Endothelial cell of umbilical vein (primary cell): Measurements from ENCODE around the gene TTC21A. TPM values are rescaled to one million over a fixed set of nuclear protein-coding genes. Genes with fewer than 3 reads are reported as not detected.

ENCODE experiments used
- Bru-seq: library from RNA; stranded (reverse); fragments of 400-500 nt; gene quantifications from one replicate; lab custom pipeline; 2021; lab: Mats Ljungman, UMichigan
- BruChase-seq, 2 experiments: library from RNA; stranded (reverse); fragments of 400-500 nt; gene quantifications; one replicate each; lab custom pipeline; 2021; lab: Mats Ljungman, UMichigan
- BruUV-seq: library from RNA; stranded (reverse); fragments of 400-500 nt; replicated peaks from 2 replicates; lab custom pipeline; 2021; lab: Mats Ljungman, UMichigan
- CTCF ChIA-PET: fragments of 300-600, 350-600 bp; sonication (Branson Sonifier 250); formaldehyde crosslinking; loops from one replicate; lab custom pipeline; 2021; ENCODE audit warnings: antibody characterized with exemption, inconsistent platforms; lab: Charles Lee
- POLR2A ChIA-PET: fragments of 300-600, 350-600 bp; sonication (Branson Sonifier 250); formaldehyde crosslinking; loops from one replicate; lab custom pipeline; 2021; ENCODE audit warnings: antibody characterized with exemption, inconsistent platforms; lab: Charles Lee
- DNase-seq: peaks from one replicate; pipeline ENCODE4 v3.0.0-alpha.2; 2011; ENCODE audit warnings: low read depth, low spot score
- FAIRE-seq: peaks from 2 replicates; lab custom pipeline; 2011; peaks lifted over from hg19 to GRCh38; lab: Jason Lieb, UNC
- H2AFZ ChIP-seq: 2 replicates; pipeline ENCODE4 v1.6.0; 2012; ENCODE audit warnings: low read depth, low read length, control low read depth, inconsistent platforms
- H3K27ac ChIP-seq: 2 replicates; pipeline ENCODE4 v1.5.1; 2011; ENCODE audit warnings: low read depth, mild to moderate bottlenecking, control low read depth, low read length, moderate library complexity; ENCODE audit not compliant: insufficient read depth
- H3K27me3 ChIP-seq, 2 experiments: 2 replicates each; pipeline versions ENCODE4 v1.6.0 to v1.6.1; 2011; ENCODE audit warnings: low read length in 2 of 2, mixed read lengths in 1 of 2; ENCODE audit not compliant: control insufficient read depth in 2 of 2, insufficient read depth in 2 of 2
- H3K36me3 ChIP-seq, 2 experiments: 2 replicates in 1 of 2; 3 replicates in 1 of 2; pipeline ENCODE4 v1.5.1; 2011; ENCODE audit warnings: low read length in 2 of 2, mild to moderate bottlenecking in 1 of 2, moderate library complexity in 1 of 2; ENCODE audit not compliant: control insufficient read depth in 2 of 2, insufficient read depth in 2 of 2; ENCODE audit errors: extremely low read depth in 1 of 2
- H3K4me1 ChIP-seq: 3 replicates; pipeline ENCODE4 v1.5.1; 2011; ENCODE audit warnings: mild to moderate bottlenecking, low read length; ENCODE audit not compliant: control insufficient read depth, insufficient read depth; ENCODE audit errors: extremely low read depth
- H3K4me2 ChIP-seq: 2 replicates; pipeline ENCODE4 v1.6.1; 2011; ENCODE audit warnings: low read length, control low read depth, mixed read lengths; ENCODE audit not compliant: insufficient read depth
- H3K4me3 ChIP-seq, 3 experiments: fragments of 200-600 bp in 1 of 3; sonication (generic), shearing (Covaris generic) in 1 of 3; replicated peaks in 1 of 3; 2 replicates each; pipeline ENCODE4 v1.5.1; 2011 to 2016; ENCODE audit warnings: control low read depth in 3 of 3, low read length in 3 of 3, mild to moderate bottlenecking in 2 of 3, inconsistent platforms in 1 of 3, low read depth in 1 of 3, moderate library complexity in 1 of 3; ENCODE audit not compliant: insufficient read depth in 1 of 3
- H3K79me2 ChIP-seq: 2 replicates; pipeline ENCODE4 v1.6.0; 2012; ENCODE audit warnings: low read length, inconsistent platforms; ENCODE audit not compliant: control insufficient read depth, insufficient read depth
- H3K9ac ChIP-seq: replicated peaks from 2 replicates; pipeline ENCODE3; 2011; ENCODE audit warnings: low read length, control low read depth; ENCODE audit not compliant: insufficient read depth; ENCODE audit errors: extremely low read depth
- H3K9me1 ChIP-seq: replicated peaks from 3 replicates; pipeline ENCODE4 v1.6.0; 2011; ENCODE audit warnings: mild to moderate bottlenecking, low read length; ENCODE audit not compliant: control insufficient read depth, insufficient read depth; ENCODE audit errors: extremely low read depth
- H3K9me3 ChIP-seq: replicated peaks from 2 replicates; pipeline ENCODE4 v1.5.1; 2012; ENCODE audit warnings: low read length, inconsistent platforms; ENCODE audit not compliant: control insufficient read depth, insufficient read depth
- H4K20me1 ChIP-seq: replicated peaks from 2 replicates; pipeline ENCODE3; 2011; ENCODE audit warnings: mild to moderate bottlenecking, low read length; ENCODE audit not compliant: control insufficient read depth, insufficient read depth; ENCODE audit errors: extremely low read depth
- EZH2 ChIP-seq: IDR thresholded peaks from 2 replicates; pipeline ENCODE4 v1.6.1; 2012; ENCODE audit warnings: borderline replicate concordance, low read depth, mild to moderate bottlenecking, moderate library complexity, low read length, inconsistent platforms; ENCODE audit not compliant: severe bottlenecking
- FOS ChIP-seq: IDR thresholded peaks from 2 replicates; pipeline ENCODE4 v1.6.1; 2011; ENCODE audit warnings: mild to moderate bottlenecking, low read length, moderate library complexity, borderline replicate concordance; ENCODE audit not compliant: insufficient read depth
- GATA2 ChIP-seq: IDR thresholded peaks from 2 replicates; pipeline ENCODE4 v1.7.0; 2011; ENCODE audit warnings: low read depth, mild to moderate bottlenecking, moderate library complexity, mixed read lengths, low read length; ENCODE audit not compliant: insufficient read length, insufficient read depth
- JUN ChIP-seq: IDR thresholded peaks from 2 replicates; pipeline ENCODE4 v1.6.1; 2011; ENCODE audit warnings: borderline replicate concordance, low read depth; ENCODE audit not compliant: insufficient read length, insufficient read depth
- MYC ChIP-seq: IDR thresholded peaks from one replicate; pipeline ENCODE4 v1.6.1; 2011; ENCODE audit warnings: mild to moderate bottlenecking, low read depth, low read length
- POLR2A ChIP-seq: IDR thresholded peaks from 2 replicates; pipeline ENCODE4 v1.6.1; 2012; ENCODE audit warnings: low read depth, mild to moderate bottlenecking, control low read depth, low read length
- POLR2AphosphoS5 ChIP-seq: IDR thresholded peaks from 2 replicates; pipeline ENCODE4 v1.6.1; 2012; ENCODE audit warnings: low read depth, mild to moderate bottlenecking, control low read depth, low read length, moderate library complexity; ENCODE audit not compliant: insufficient read depth
- dilution Hi-C: fragments of 300-500 bp; cut with MboI; formaldehyde crosslinking; loops from one replicate; pipeline ENCODE4 v1.15.0; 2019; ENCODE audit warnings: low sequenced_read_pairs; ENCODE audit not compliant: extremely low pct_ligation_motif_present
- intact Hi-C: fragments of 100-400 bp; cut with micrococcal nuclease; formaldehyde crosslinking; loops from one replicate; pipeline ENCODE4 v1.10.0; 2022
- long read RNA-seq: library from polyadenylated mRNA; stranded (forward); transcript quantifications from one replicate; pipeline ENCODE4 v2.0.0, GENCODE V29; 2021
- polyA minus RNA-seq, 3 experiments: library from RNA; depleted of rRNA, polyadenylated mRNA; stranded (reverse); fragments of >200 nt; gene quantifications; 1 replicate in 1 of 3; 2 replicates in 2 of 3; pipeline ENCODE4 v1.2.3, GENCODE V29; 2011
- polyA plus RNA-seq, 4 experiments: library from polyadenylated mRNA; depleted of rRNA in 3 of 4; stranded (reverse) in 3 of 4; unstranded in 1 of 4; fragments of >200 nt; gene quantifications; 2 replicates each; pipeline versions ENCODE4 v1.2.1 to v1.2.3, GENCODE V29; 2011 to 2012; ENCODE audit warnings: missing spikeins in 1 of 4
- total RNA-seq: library from RNA; stranded (reverse); gene quantifications from 2 replicates; pipeline ENCODE4 v1.2.3, GENCODE V29; 2021
- TF ChIP-seq, protein P1 (sequence below): IDR thresholded peaks from 2 replicates; pipeline ENCODE4 v1.6.1; 2011; ENCODE audit not compliant: insufficient read depth, insufficient read length
- TF ChIP-seq, protein P2 (sequence below), 2 donors: IDR thresholded peaks; 1 replicate in 1 of 2; 2 replicates in 1 of 2; pipeline ENCODE4 v1.5.1; 2011; ENCODE audit warnings: low read length in 2 of 2, mild to moderate bottlenecking in 2 of 2, moderate library complexity in 2 of 2, control low read depth in 1 of 2, inconsistent platforms in 1 of 2, low read depth in 1 of 2; ENCODE audit not compliant: insufficient read depth in 1 of 2; ENCODE audit errors: extremely low read depth in 1 of 2

The TTC21A gene, protein sequence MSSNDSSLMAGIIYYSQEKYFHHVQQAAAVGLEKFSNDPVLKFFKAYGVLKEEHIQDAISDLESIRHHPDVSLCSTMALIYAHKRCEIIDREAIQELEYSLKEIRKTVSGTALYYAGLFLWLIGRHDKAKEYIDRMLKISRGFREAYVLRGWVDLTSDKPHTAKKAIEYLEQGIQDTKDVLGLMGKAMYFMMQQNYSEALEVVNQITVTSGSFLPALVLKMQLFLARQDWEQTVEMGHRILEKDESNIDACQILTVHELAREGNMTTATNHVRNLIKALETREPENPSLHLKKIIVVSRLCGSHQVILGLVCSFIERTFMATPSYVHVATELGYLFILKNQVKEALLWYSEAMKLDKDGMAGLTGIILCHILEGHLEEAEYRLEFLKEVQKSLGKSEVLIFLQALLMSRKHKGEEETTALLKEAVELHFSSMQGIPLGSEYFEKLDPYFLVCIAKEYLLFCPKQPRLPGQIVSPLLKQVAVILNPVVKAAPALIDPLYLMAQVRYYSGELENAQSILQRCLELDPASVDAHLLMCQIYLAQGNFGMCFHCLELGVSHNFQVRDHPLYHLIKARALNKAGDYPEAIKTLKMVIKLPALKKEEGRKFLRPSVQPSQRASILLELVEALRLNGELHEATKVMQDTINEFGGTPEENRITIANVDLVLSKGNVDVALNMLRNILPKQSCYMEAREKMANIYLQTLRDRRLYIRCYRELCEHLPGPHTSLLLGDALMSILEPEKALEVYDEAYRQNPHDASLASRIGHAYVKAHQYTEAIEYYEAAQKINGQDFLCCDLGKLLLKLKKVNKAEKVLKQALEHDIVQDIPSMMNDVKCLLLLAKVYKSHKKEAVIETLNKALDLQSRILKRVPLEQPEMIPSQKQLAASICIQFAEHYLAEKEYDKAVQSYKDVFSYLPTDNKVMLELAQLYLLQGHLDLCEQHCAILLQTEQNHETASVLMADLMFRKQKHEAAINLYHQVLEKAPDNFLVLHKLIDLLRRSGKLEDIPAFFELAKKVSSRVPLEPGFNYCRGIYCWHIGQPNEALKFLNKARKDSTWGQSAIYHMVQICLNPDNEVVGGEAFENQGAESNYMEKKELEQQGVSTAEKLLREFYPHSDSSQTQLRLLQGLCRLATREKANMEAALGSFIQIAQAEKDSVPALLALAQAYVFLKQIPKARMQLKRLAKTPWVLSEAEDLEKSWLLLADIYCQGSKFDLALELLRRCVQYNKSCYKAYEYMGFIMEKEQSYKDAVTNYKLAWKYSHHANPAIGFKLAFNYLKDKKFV (N-terminal part only)
- total RNA-seq, result 6.3 and 7.8 TPM in 2 replicates
- 4.7 and 4.8 TPM in 2 replicates for polyA plus RNA-seq
- 1.8 and 2.6 TPM in 2 replicates for polyA plus RNA-seq (2011; cell fraction: cytosol; rRNA removed)
- polyA plus RNA-seq (2011; cell fraction: nucleus; rRNA removed), result 37.7 and 45.2 TPM in 2 replicates
- 2.9 and 3.0 TPM in 2 replicates for polyA plus RNA-seq (2012)
- 7.2 and 21.0 TPM in 2 replicates for polyA minus RNA-seq
- 1.0 TPM for polyA minus RNA-seq (2011; cell fraction: cytosol; rRNA and poly(A)+ RNA removed)
- 18.8 and 22.5 TPM in 2 replicates for polyA minus RNA-seq (2011; cell fraction: nucleus; rRNA and poly(A)+ RNA removed)
- Bru-seq, nascent RNA, result percentile 41 among the genes with signal in this experiment
- percentile 41 among the genes with signal in this experiment for BruChase-seq, experiment 1, labeled RNA remaining after a 6-hour chase
- percentile 49 among the genes with signal in this experiment for BruChase-seq, experiment 2, labeled RNA remaining after a 2-hour chase
- long read RNA-seq, partial matches to known transcripts, result 3 of 7 reads
- long read RNA-seq, other reads (novel, unspliced or antisense), result 3 of 7 reads

DNA sequence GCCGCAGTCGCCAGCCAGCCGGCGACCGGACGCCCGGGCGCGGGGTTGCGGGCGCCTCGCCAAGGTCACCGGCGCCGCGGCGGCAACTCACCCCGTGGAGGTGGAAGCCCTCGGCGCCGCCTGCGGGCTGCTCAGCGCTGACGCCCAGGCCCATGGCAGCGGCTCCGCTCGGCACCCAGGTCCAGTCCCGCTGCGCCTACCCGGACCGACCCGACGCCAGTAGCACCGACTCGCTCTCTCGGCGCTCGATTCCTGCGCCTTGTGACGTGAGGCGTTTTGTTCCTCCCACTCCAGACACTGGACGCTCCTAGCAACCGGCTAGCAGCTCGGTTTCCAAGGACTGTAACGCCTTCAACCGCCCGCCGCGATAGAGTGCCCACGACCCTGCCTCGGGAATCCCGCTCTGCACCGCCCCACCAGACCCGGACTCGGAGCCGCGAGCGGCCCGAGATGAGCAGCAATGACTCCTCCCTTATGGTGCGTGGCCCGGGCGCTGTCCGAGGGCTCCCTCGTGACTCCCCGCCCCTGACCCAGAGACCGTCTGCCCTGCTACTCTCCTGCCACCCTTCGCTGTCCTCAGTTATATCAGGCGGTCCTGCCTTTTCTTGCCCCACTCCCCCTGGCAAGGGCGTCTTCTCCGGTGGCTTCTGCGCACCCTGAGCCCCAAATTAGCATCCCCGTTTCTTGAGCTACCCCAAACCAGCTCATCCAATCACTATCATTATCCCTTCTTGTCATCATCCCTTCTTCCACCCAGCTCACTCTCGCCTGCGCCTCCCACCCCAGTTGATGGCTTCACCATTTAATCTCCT, at the start of gene TTC21A, which contains the start of gene GORASP1:
Gene TTC21A (plus strand): TSS at position 293 of the 812 bp plus-strand sequence. CDS start 158 bp downstream, at position 451.
Gene GORASP1 (minus strand): TSS at position 240 of the 812 bp plus-strand sequence. CDS start 86 bp downstream, at position 154.
- TF ChIP-seq EZH2, result no peak
- no peak for TF ChIP-seq MYC
- TF ChIP-seq, protein P1, sequence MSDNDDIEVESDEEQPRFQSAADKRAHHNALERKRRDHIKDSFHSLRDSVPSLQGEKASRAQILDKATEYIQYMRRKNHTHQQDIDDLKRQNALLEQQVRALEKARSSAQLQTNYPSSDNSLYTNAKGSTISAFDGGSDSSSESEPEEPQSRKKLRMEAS, result no peak
- peak; percentile 80 for TF ChIP-seq POLR2AphosphoS5
- no peak for TF ChIP-seq FOS
- no peak for TF ChIP-seq GATA2
- TF ChIP-seq, protein P2, sequence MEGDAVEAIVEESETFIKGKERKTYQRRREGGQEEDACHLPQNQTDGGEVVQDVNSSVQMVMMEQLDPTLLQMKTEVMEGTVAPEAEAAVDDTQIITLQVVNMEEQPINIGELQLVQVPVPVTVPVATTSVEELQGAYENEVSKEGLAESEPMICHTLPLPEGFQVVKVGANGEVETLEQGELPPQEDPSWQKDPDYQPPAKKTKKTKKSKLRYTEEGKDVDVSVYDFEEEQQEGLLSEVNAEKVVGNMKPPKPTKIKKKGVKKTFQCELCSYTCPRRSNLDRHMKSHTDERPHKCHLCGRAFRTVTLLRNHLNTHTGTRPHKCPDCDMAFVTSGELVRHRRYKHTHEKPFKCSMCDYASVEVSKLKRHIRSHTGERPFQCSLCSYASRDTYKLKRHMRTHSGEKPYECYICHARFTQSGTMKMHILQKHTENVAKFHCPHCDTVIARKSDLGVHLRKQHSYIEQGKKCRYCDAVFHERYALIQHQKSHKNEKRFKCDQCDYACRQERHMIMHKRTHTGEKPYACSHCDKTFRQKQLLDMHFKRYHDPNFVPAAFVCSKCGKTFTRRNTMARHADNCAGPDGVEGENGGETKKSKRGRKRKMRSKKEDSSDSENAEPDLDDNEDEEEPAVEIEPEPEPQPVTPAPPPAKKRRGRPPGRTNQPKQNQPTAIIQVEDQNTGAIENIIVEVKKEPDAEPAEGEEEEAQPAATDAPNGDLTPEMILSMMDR (IDR thresholded peaks at IDR 0.05; ENCODE audit: extremely low read depth in 1 of 2, insufficient read depth in 1 of 2, low read depth in 1 of 2, low read length in 2 of 2), result no peak
- no peak for TF ChIP-seq JUN
- TF ChIP-seq POLR2A, result peak; percentile 67
- Histone ChIP-seq H2AFZ (peak within 1 kb of the TSS; percentile 21), H3K4me1 (peaks cover 18% of the 10 kb centered on the region), H3K4me2 (peak within 1 kb of the TSS; percentile 66), H3K9ac (peak within 1 kb of the TSS; percentile 87), H3K27ac (peak within 1 kb of the TSS; percentile 75), H3K79me2 (peaks cover 39% of the 10 kb centered on the region), H3K9me3 (no peaks in the 10 kb centered on the region), H3K9me1 (no peaks in the 10 kb centered on the region), H3K27me3 (no peaks in the 10 kb centered on the region), H4K20me1 (no peaks in the 10 kb centered on the region), H3K36me3 (no peaks in the 10 kb centered on the region), H3K4me3 (peak within 1 kb of the TSS; percentile 69 to 84 (median 78))
- peak; percentile 86 for FAIRE-seq
- POLR2A ChIA-PET, result interaction anchor here (1.4 kb wide), 1 partner anchor 70 kb away, joined by 5 read pairs; no protein-coding TSS in a partner anchor
- dilution Hi-C loops (loop anchor here (5.0 kb wide), 1 partner anchor 85 kb away; the partner anchor contains the start of gene XIRP1), intact Hi-C loops (loop anchor here (1.0 to 2.0 kb wide), 5 partner anchors 18 to 275 kb away; partner anchors contain the start of gene SLC25A38)
- no TSS peak for BruUV-seq
- CTCF ChIA-PET, result interaction anchor here (0.8 to 3.2 kb wide), 9 partner anchors 11 to 185 kb away, joined by 3 to 24 read pairs (median 5); no protein-coding TSS in a partner anchor
- DNase-seq, result peak; percentile 86
